Mesodermal cell (in vitro differentiated cells): ENCODE measurements around the gene LTBR.

ENCODE experiments used
- H3K27ac ChIP-seq: 2 replicates; pipeline ENCODE4 v1.7.0; 2013; ENCODE audit warnings: mild to moderate bottlenecking, low read depth, low read length, moderate library complexity; ENCODE audit not compliant: severe bottlenecking
- H3K36me3 ChIP-seq: 2 replicates; pipeline ENCODE4 v1.7.1; 2013; ENCODE audit warnings: mild to moderate bottlenecking, low read length, moderate library complexity; ENCODE audit not compliant: control insufficient read depth, insufficient read depth
- H3K4me1 ChIP-seq: one replicate; pipeline ENCODE4 v1.7.1; 2013; ENCODE audit warnings: mild to moderate bottlenecking, low read length; ENCODE audit not compliant: insufficient read depth, control insufficient read depth, poor library complexity, severe bottlenecking
- H3K4me3 ChIP-seq: 2 replicates; pipeline ENCODE4 v1.7.0; 2013; ENCODE audit warnings: low read length, control low read depth, mild to moderate bottlenecking; ENCODE audit not compliant: insufficient read depth, poor library complexity, severe bottlenecking; ENCODE audit errors: extremely low read depth
- H3K9me3 ChIP-seq: 2 replicates; pipeline ENCODE4 v1.7.1; 2013; ENCODE audit warnings: mild to moderate bottlenecking, low read length, moderate library complexity; ENCODE audit not compliant: control insufficient read depth
- WGBS, 2 experiments: methylation state at CpG; one replicate each; pipeline ENCODE4 v1.1.5; 2013; ENCODE audit warnings: missing lambda C conversion rate in 2 of 2; ENCODE audit not compliant: insufficient coverage in 2 of 2; 5-methylcytosine and 5-hydroxymethylcytosine counted together

The LTBR gene

GRCh38 chr12:6347367-6348338, 36.3 kb upstream of the LTBR start:
- WGBS, 2 experiments, result 91 to 95% methylated on average over 15 to 16 of the region's 19 CpGs
- Histone ChIP-seq H3K27ac (no peak overlapping the region), H3K9me3 (no peaks in the 10 kb centered on the region), H3K4me3 (no peak overlapping the region), H3K36me3 (no peaks in the 10 kb centered on the region), H3K4me1 (peaks cover 15% of the 10 kb centered on the region)

GRCh38 chr12:6351622-6352021, 32.3 kb upstream of the LTBR start:
- WGBS, 2 experiments, result 87 to 100% methylated on average over 4 to 5 of the region's 5 CpGs

GRCh38 chr12:6352193-6353173, 31.5 kb upstream of the LTBR start:
- H3K36me3 ChIP-seq, result no peaks in the 10 kb centered on the region
- no peaks in the 10 kb centered on the region for H3K4me1 ChIP-seq
- H3K4me3 ChIP-seq, result no peak overlapping the region
- 87 to 95% methylated on average over 6 to 7 of the region's 9 CpGs for WGBS, 2 experiments
- H3K9me3 ChIP-seq, result no peaks in the 10 kb centered on the region
- no peak overlapping the region for H3K27ac ChIP-seq

More at GRCh38 chr12:6351622-6352021, 32.3 kb upstream of the LTBR start:
- H3K9me3 ChIP-seq, result no peaks in the 10 kb centered on the region
- H3K4me1 ChIP-seq, result no peaks in the 10 kb centered on the region
- H3K4me3 ChIP-seq, result no peak overlapping the region
- H3K27ac ChIP-seq, result no peak overlapping the region
- no peaks in the 10 kb centered on the region for H3K36me3 ChIP-seq

DNA sequence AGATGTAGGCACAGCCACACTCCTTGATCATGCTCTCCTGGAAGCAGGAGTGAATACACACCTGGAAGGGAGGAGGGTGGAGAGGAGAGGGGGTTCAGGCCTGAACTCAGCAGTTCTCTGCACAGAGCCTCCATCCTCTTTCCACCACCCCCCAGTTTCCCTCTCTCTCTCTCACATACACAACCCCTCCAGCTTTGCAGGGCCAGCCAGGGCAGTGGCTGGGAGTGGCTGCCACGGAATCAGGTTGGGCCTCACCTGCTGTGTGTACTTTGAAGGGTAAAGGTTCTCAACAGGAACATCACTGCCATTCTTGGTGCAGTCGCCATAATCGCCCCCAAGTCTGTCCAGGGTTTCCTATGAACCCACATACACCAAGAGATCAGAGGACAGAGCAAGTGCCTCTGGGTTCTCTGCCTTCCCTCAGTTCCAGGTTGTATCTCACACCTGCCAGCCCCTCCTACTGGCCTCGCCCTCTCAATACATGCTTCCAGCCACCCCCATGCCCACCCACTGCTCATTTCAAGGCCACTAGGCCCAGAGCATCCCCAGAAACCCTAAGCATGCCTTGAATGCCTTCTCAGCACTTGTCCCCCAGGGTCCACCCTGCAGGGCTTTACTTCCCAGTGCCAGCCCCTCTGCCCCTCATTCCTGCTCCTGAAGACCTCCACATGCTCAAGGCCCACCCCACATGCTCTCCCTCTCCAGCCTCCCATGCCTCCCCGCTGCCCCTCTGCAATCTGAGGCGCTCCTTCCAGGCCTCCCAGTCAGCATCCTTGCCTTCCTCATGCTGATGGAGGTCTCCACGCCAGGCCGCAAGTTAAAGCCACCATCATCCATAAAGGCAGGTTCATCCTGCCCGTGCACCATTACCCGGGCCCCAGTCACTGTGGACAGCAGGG, 29.2 kb upstream of the LTBR start:
- WGBS, 2 experiments, result 92 to 96% methylated on average over 8 to 9 of the region's 10 CpGs
- H3K27ac ChIP-seq, result no peak overlapping the region
- no peaks in the 10 kb centered on the region for H3K36me3 ChIP-seq
- no peaks in the 10 kb centered on the region for H3K9me3 ChIP-seq
- H3K4me3 ChIP-seq, result no peak overlapping the region
- H3K4me1 ChIP-seq, result no peaks in the 10 kb centered on the region

- 81 to 83% methylated on average over 8 of the region's 8 CpGs for WGBS, 2 experiments
- Histone ChIP-seq H3K4me1 (no peaks in the 10 kb centered on the region), H3K9me3 (no peaks in the 10 kb centered on the region), H3K27ac (no peak overlapping the region), H3K36me3 (no peaks in the 10 kb centered on the region), H3K4me3 (no peak overlapping the region)
These were observed 28.2 kb upstream of the LTBR start for GRCh38 chr12:6355491-6356373.

DNA sequence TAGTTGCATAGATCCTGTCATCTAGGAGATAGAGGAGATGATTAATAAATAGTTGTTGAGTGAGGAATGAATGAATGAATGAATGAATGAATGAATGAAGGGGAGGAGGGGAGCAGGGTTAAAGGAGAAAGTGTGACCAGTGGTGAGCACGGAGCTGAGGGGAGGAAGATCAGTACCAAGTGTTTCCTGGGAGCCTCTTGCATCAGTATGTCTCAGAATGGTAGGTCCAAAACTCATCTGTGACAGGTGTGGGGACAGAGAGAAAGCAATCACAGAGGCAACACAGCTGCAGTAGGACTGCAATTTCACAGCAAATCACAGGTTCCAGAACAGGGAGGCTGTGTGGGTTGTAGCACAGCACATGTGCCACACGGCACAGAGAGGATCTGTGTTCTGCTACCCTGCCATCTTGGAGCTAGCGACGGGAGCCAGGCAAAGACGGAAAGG, 27.6 kb upstream of the LTBR start:
- Histone ChIP-seq H3K27ac (no peak overlapping the region), H3K4me3 (no peak overlapping the region)
- 87 to 90% methylated on average over 5 of the region's 5 CpGs for WGBS, 2 experiments

GRCh38 chr12:6358881-6359280, 25.1 kb upstream of the LTBR start:
- no peak overlapping the region for H3K4me3 ChIP-seq
- H3K9me3 ChIP-seq, result no peaks in the 10 kb centered on the region
- peaks cover 5% of the 10 kb centered on the region for H3K4me1 ChIP-seq
- no CpG with 5 or more reads among the region's 1 CpG for WGBS, 2 experiments
- no peak overlapping the region for H3K27ac ChIP-seq
- H3K36me3 ChIP-seq, result no peaks in the 10 kb centered on the region

More for the DNA sequence above, 27.6 kb upstream of the LTBR start:
- H3K9me3 ChIP-seq, result no peaks in the 10 kb centered on the region
- no peaks in the 10 kb centered on the region for H3K36me3 ChIP-seq
- no peaks in the 10 kb centered on the region for H3K4me1 ChIP-seq

GRCh38 chr12:6360080-6360571, 23.8 kb upstream of the LTBR start:
- 87 to 95% methylated on average over 5 to 6 of the region's 7 CpGs for WGBS, 2 experiments

More at GRCh38 chr12:6360080-6360571, 23.8 kb upstream of the LTBR start:
- Histone ChIP-seq H3K4me1 (peaks cover 5% of the 10 kb centered on the region), H3K9me3 (no peaks in the 10 kb centered on the region), H3K36me3 (no peaks in the 10 kb centered on the region), H3K27ac (no peak overlapping the region), H3K4me3 (no peak overlapping the region)
